Neuronal stem cell (in vitro differentiated cells): ENCODE measurements around the gene PHACTR4.

ENCODE experiments used
- DNase-seq: peaks from one replicate; pipeline ENCODE4 v3.0.0-alpha.2; 2013; ENCODE audit warnings: low spot score
- H2AFZ ChIP-seq: one replicate; pipeline ENCODE4 v1.6.1; 2013; ENCODE audit warnings: mild to moderate bottlenecking, low read length, inconsistent platforms
- H2AK5ac ChIP-seq: 2 replicates; pipeline ENCODE4 v1.6.1; 2013; ENCODE audit warnings: low read depth, mild to moderate bottlenecking, inconsistent platforms, low read length, moderate library complexity, mixed read lengths
- H2BK120ac ChIP-seq: 2 replicates; pipeline ENCODE4 v1.6.1; 2013; ENCODE audit warnings: low read depth, mild to moderate bottlenecking, inconsistent platforms, low read length, moderate library complexity, mixed read lengths
- H2BK12ac ChIP-seq: one replicate; pipeline ENCODE4 v1.6.1; 2013; ENCODE audit warnings: low read length, inconsistent platforms
- H2BK15ac ChIP-seq: 2 replicates; pipeline ENCODE4 v1.6.1; 2013; ENCODE audit warnings: mild to moderate bottlenecking, low read length, inconsistent platforms, mixed read lengths
- H2BK5ac ChIP-seq: one replicate; pipeline ENCODE4 v1.6.1; 2013; ENCODE audit warnings: inconsistent platforms, mild to moderate bottlenecking, low read length, moderate library complexity
- H3K14ac ChIP-seq: one replicate; pipeline ENCODE4 v1.6.1; 2013; ENCODE audit warnings: low read length, inconsistent platforms
- H3K18ac ChIP-seq: 2 replicates; pipeline ENCODE4 v1.6.1; 2013; ENCODE audit warnings: low read length, inconsistent platforms
- H3K23ac ChIP-seq: 2 replicates; pipeline ENCODE4 v1.6.1; 2013; ENCODE audit warnings: low read depth, mild to moderate bottlenecking, mixed read lengths, low read length, inconsistent platforms; ENCODE audit not compliant: poor library complexity
- H3K27ac ChIP-seq: replicated peaks from 3 replicates; pipeline ENCODE4 v1.5.1; 2013; ENCODE audit warnings: low read length, inconsistent platforms
- H3K27me3 ChIP-seq, 3 experiments: 2 replicates each; pipeline ENCODE4 v1.6.1; 2013; ENCODE audit warnings: low read length in 3 of 3, mild to moderate bottlenecking in 2 of 3, inconsistent platforms in 1 of 3, low read depth in 1 of 3, mixed read lengths in 1 of 3, moderate library complexity in 1 of 3; ENCODE audit not compliant: control insufficient read depth in 3 of 3, insufficient read depth in 3 of 3
- H3K36me3 ChIP-seq, 2 donors: replicated peaks in 1 of 2; 2 replicates each; pipeline ENCODE4 v1.6.1; 2013; ENCODE audit warnings: low read length in 2 of 2; ENCODE audit not compliant: control insufficient read depth in 2 of 2, insufficient read depth in 2 of 2
- H3K4ac ChIP-seq: 2 replicates; pipeline ENCODE4 v1.6.1; 2013; ENCODE audit warnings: inconsistent platforms, mild to moderate bottlenecking, low read length, moderate library complexity
- H3K4me1 ChIP-seq, 2 donors: 1 replicate in 1 of 2; 2 replicates in 1 of 2; pipeline ENCODE4 v1.6.1; 2013; ENCODE audit warnings: low read length in 2 of 2, low read depth in 1 of 2; ENCODE audit not compliant: control insufficient read depth in 2 of 2, insufficient read depth in 1 of 2
- H3K4me2 ChIP-seq: one replicate; pipeline ENCODE4 v1.6.1; 2013; ENCODE audit warnings: mild to moderate bottlenecking, low read length, inconsistent platforms; ENCODE audit not compliant: insufficient read depth, poor library complexity, severe bottlenecking
- H3K4me3 ChIP-seq, 2 donors: 2 replicates each; pipeline ENCODE4 v1.5.1; 2013; ENCODE audit warnings: low read length in 2 of 2, mild to moderate bottlenecking in 2 of 2, inconsistent platforms in 1 of 2, moderate library complexity in 1 of 2
- H3K79me1 ChIP-seq: one replicate; pipeline ENCODE4 v1.6.1; 2013; ENCODE audit warnings: low read depth, mild to moderate bottlenecking, inconsistent platforms, low read length, moderate library complexity
- H3K9ac ChIP-seq: one replicate; pipeline ENCODE4 v1.6.1; 2013; ENCODE audit warnings: mild to moderate bottlenecking, low read depth, low read length, inconsistent platforms; ENCODE audit not compliant: poor library complexity
- H3K9me3 ChIP-seq, 2 donors: replicated peaks in 1 of 2; 2 replicates each; pipeline versions ENCODE3 to v1.6.1; 2013; ENCODE audit warnings: low read length in 2 of 2, mild to moderate bottlenecking in 2 of 2, inconsistent platforms in 1 of 2, low read depth in 1 of 2, mixed read lengths in 1 of 2, moderate library complexity in 1 of 2; ENCODE audit not compliant: control insufficient read depth in 2 of 2, insufficient read depth in 1 of 2
- H4K8ac ChIP-seq: one replicate; pipeline ENCODE4 v1.6.1; 2013; ENCODE audit warnings: low read depth, mild to moderate bottlenecking, inconsistent platforms, low read length, moderate library complexity
- H4K91ac ChIP-seq: one replicate; pipeline ENCODE4 v1.6.1; 2013; ENCODE audit warnings: low read length, low read depth, mild to moderate bottlenecking, inconsistent platforms; ENCODE audit not compliant: poor library complexity
- WGBS, 2 donors: extraction: QIAGEN DNeasy Blood & Tissue Kit; methylation state at CpG; one replicate each; pipeline ENCODE4 v1.1.7; 2013; ENCODE audit warnings: missing lambda C conversion rate in 2 of 2, mixed read lengths in 1 of 2; ENCODE audit not compliant: insufficient read length in 2 of 2, insufficient replicate concordance in 1 of 2; ENCODE audit errors: extremely low coverage in 2 of 2; 5-methylcytosine and 5-hydroxymethylcytosine counted together

The PHACTR4 gene

DNA sequence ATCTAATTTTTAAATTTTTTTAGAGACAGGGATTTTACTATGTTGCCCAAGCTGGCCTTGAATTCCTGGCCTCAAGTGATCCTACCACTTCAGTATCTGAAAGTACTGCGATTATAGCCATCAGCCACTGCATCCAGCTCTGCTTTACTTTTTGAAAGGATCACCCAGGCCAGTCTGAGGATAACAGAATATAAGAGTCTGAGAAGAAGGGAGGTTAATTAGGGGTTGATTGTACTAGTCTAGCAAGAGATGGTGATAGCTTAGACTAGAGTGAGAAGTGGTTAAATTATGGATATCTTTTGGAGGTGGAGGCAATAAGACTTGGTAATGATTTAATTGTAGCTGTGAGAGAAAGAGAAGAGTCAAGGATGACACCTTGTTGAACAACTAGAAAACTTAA lies 32.2 kb downstream of the PHACTR4 start:
- no peak overlapping the region for H3K4me3 ChIP-seq
- no peaks in the 10 kb centered on the region for H3K9me3 ChIP-seq
- H3K4me1 ChIP-seq: peaks cover 8 to 18% of the 10 kb centered on the region in 2 donors
- H2BK12ac ChIP-seq: no peak overlapping the region
- H3K27ac ChIP-seq: no peak overlapping the region
- no peaks in the 10 kb centered on the region for H3K27me3 ChIP-seq
- H2BK120ac ChIP-seq: no peak overlapping the region
- H3K18ac ChIP-seq: no peak overlapping the region
- H4K91ac ChIP-seq: no peak overlapping the region
- H3K9ac ChIP-seq: no peak overlapping the region
- no peak overlapping the region for H3K4ac ChIP-seq
- no peak overlapping the region for H4K8ac ChIP-seq
- DNase-seq: no peak
- no peak overlapping the region for H2BK15ac ChIP-seq
- H3K14ac ChIP-seq: no peak overlapping the region
- no peak overlapping the region for H2BK5ac ChIP-seq
- no peak overlapping the region for H3K23ac ChIP-seq
- no peak overlapping the region for H2AFZ ChIP-seq
- H2AK5ac ChIP-seq: no peak overlapping the region
- H3K79me1 ChIP-seq: no peaks in the 10 kb centered on the region
- H3K36me3 ChIP-seq: peaks cover 0 to 14% of the 10 kb centered on the region in 2 donors
- no CpG with 5 or more reads among the region's 1 CpG for WGBS, 2 donors
- no peak overlapping the region for H3K4me2 ChIP-seq

- Histone ChIP-seq H3K23ac (no peak overlapping the region), H3K4me1 (peaks cover 0 to 11% of the 10 kb centered on the region in 2 donors), H3K27me3 (no peaks in the 10 kb centered on the region), H3K36me3 (peaks cover 2 to 31% of the 10 kb centered on the region in 2 donors), H3K14ac (no peak overlapping the region), H2BK12ac (no peak overlapping the region), H2AFZ (no peak overlapping the region), H3K9ac (no peak overlapping the region), H2AK5ac (no peak overlapping the region), H2BK120ac (no peak overlapping the region), H3K18ac (no peak overlapping the region), H2BK15ac (no peak overlapping the region), H4K8ac (no peak overlapping the region), H4K91ac (no peak overlapping the region), H3K4me3 (no peak overlapping the region), H3K4me2 (no peak overlapping the region), H2BK5ac (no peak overlapping the region), H3K4ac (no peak overlapping the region), H3K27ac (no peak overlapping the region), H3K9me3 (no peaks in the 10 kb centered on the region), H3K79me1 (no peaks in the 10 kb centered on the region)
- WGBS, 2 donors: no CpG with 5 or more reads among the region's 1 CpG
- no peak for DNase-seq
Measured at GRCh38 chr1:28409090-28409489, 39.5 kb downstream of the PHACTR4 start.

- Histone ChIP-seq H3K9me3 (no peaks in the 10 kb centered on the region), H2BK5ac (no peak overlapping the region), H2BK120ac (no peak overlapping the region), H3K14ac (no peak overlapping the region), H4K8ac (no peak overlapping the region), H3K27me3 (no peaks in the 10 kb centered on the region), H3K79me1 (peaks cover 2% of the 10 kb centered on the region), H3K27ac (no peak overlapping the region), H3K23ac (no peak overlapping the region), H3K4me3 (no peak overlapping the region), H2AFZ (no peak overlapping the region), H3K4me2 (no peak overlapping the region), H2BK12ac (no peak overlapping the region), H2AK5ac (no peak overlapping the region), H3K18ac (no peak overlapping the region), H3K9ac (no peak overlapping the region), H3K4me1 (peaks cover 0 to 20% of the 10 kb centered on the region in 2 donors), H2BK15ac (no peak overlapping the region), H4K91ac (no peak overlapping the region), H3K36me3 (peaks cover 2 to 31% of the 10 kb centered on the region in 2 donors), H3K4ac (no peak overlapping the region)
- DNase-seq: no peak
- no CpG with 5 or more reads among the region's 5 CpGs for WGBS, 2 donors
Measured at GRCh38 chr1:28411656-28412055, 42.1 kb downstream of the PHACTR4 start.

DNA sequence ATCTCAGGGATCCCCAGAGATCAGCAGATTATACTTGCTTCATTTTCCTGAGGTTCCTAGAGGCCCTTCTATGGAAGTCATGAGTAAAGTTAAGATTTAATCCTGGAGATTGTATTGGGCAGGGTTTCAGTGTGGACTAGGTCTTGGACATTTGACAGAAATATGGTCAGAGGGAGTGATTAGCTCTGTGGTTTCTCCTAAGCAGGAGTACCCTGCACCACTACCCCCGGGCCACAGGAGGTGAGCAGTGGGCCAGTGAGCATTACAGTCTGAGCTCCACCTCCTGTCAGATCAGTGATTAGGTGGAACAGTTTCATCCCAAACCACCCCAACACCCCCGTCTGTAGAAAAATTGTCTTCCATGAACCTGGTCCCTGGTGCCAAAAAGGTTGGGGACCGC lies 43.2 kb downstream of the PHACTR4 start:
- Histone ChIP-seq H3K36me3 (peaks cover 2 to 22% of the 10 kb centered on the region in 2 donors), H4K91ac (no peak overlapping the region), H3K79me1 (peaks cover 2% of the 10 kb centered on the region), H2AFZ (no peak overlapping the region), H3K27me3 (no peaks in the 10 kb centered on the region), H3K4me1 (peaks cover 0 to 20% of the 10 kb centered on the region in 2 donors), H3K4me3 (no peak overlapping the region), H2BK5ac (no peak overlapping the region), H2BK120ac (no peak overlapping the region), H3K23ac (no peak overlapping the region), H2BK12ac (no peak overlapping the region), H2AK5ac (no peak overlapping the region), H3K9me3 (no peaks in the 10 kb centered on the region), H4K8ac (no peak overlapping the region), H3K18ac (no peak overlapping the region), H2BK15ac (no peak overlapping the region), H3K27ac (no peak overlapping the region), H3K4ac (no peak overlapping the region), H3K9ac (no peak overlapping the region), H3K4me2 (no peak overlapping the region), H3K14ac (no peak overlapping the region)
- no peak for DNase-seq
- no CpG with 5 or more reads among the region's 3 CpGs for WGBS, 2 donors
